Lung (tissue), 12 donors: ENCODE measurements around the gene HOXA4. TPM values are rescaled to one million over a fixed set of nuclear protein-coding genes. Genes with fewer than 3 reads are reported as not detected.

Source experiments
- ATAC-seq: fragments of 200-7000 bp; cut with Tn5 transposase; one replicate; pipeline ENCODE4 v1.9.1; 2020; ENCODE audit warnings: moderate number of reproducible peaks; ENCODE audit not compliant: insufficient read depth, low FRiP score
- DNase-seq, 3 donors: peaks; one replicate each; pipeline ENCODE4 v3.0.0-alpha.2; 2013 to 2017
- H3K27ac ChIP-seq, 2 donors: one replicate each; pipeline ENCODE4 v1.5.1; 2013; ENCODE audit warnings: mild to moderate bottlenecking in 2 of 2, moderate library complexity in 2 of 2, control low read depth in 1 of 2, inconsistent platforms in 1 of 2, low read depth in 1 of 2, low read length in 1 of 2
- H3K27me3 ChIP-seq, 3 donors: one replicate each; pipeline ENCODE4 v1.5.1; 2013; ENCODE audit warnings: low read length in 2 of 3; ENCODE audit not compliant: control insufficient read depth in 3 of 3, insufficient read depth in 3 of 3
- H3K36me3 ChIP-seq, 4 donors: one replicate each; pipeline ENCODE4 v1.5.1; 2013; ENCODE audit warnings: low read length in 4 of 4, mild to moderate bottlenecking in 1 of 4, moderate library complexity in 1 of 4; ENCODE audit not compliant: control insufficient read depth in 4 of 4, insufficient read depth in 4 of 4
- H3K4me1 ChIP-seq, 5 donors: one replicate each; pipeline ENCODE4 v1.5.1; 2013; ENCODE audit warnings: low read length in 5 of 5, mild to moderate bottlenecking in 2 of 5, moderate library complexity in 1 of 5; ENCODE audit not compliant: control insufficient read depth in 5 of 5, insufficient read depth in 5 of 5
- H3K4me3 ChIP-seq: one replicate; pipeline ENCODE4 v1.5.1; 2013; ENCODE audit warnings: mild to moderate bottlenecking, control low read depth, moderate library complexity
- H3K9ac ChIP-seq, 2 donors: one replicate each; pipeline ENCODE4 v1.5.1; 2013; ENCODE audit warnings: low read length in 2 of 2, control low read depth in 1 of 2; ENCODE audit not compliant: insufficient read depth in 1 of 2
- H3K9me3 ChIP-seq, 4 donors: one replicate each; pipeline ENCODE4 v1.5.1; 2013; ENCODE audit warnings: low read length in 3 of 4, mild to moderate bottlenecking in 1 of 4, moderate library complexity in 1 of 4; ENCODE audit not compliant: control insufficient read depth in 4 of 4, insufficient read depth in 3 of 4
- WGBS, 2 donors: extraction: QIAGEN DNeasy Blood & Tissue Kit; methylation state at CpG; one replicate each; pipeline ENCODE4 v1.1.7; 2013; 5-methylcytosine and 5-hydroxymethylcytosine counted together
- polyA plus RNA-seq, 2 donors: library from polyadenylated mRNA; stranded (reverse); fragments of 200-250 nt; gene quantifications; one replicate each; pipeline ENCODE4 v1.2.1, GENCODE V29; 2013
- total RNA-seq, 2 donors: library from RNA; depleted of rRNA in 1 of 2; stranded (reverse); fragments of >200 nt in 1 of 2; gene quantifications; one replicate each; pipeline ENCODE4 v1.2.1, GENCODE V29; 2014 to 2021
- TF ChIP-seq, protein P1 (sequence below): IDR thresholded peaks from 2 replicates; pipeline ENCODE4 v1.5.1; 2012; ENCODE audit warnings: mild to moderate bottlenecking; ENCODE audit errors: control extremely low read depth, extremely low read depth
- donor health status: control.
- donor health status: control.
- donor health status: Bipolar disorder and iron deficiency.
- donor health status: healthy.
- donor health status: DM: yes; HTN: yes; CAD: no.

HOXA4 gene
- total and polyA plus RNA-seq, 4 donors = 2.7 to 6.0 (median 4.1) TPM

DNA sequence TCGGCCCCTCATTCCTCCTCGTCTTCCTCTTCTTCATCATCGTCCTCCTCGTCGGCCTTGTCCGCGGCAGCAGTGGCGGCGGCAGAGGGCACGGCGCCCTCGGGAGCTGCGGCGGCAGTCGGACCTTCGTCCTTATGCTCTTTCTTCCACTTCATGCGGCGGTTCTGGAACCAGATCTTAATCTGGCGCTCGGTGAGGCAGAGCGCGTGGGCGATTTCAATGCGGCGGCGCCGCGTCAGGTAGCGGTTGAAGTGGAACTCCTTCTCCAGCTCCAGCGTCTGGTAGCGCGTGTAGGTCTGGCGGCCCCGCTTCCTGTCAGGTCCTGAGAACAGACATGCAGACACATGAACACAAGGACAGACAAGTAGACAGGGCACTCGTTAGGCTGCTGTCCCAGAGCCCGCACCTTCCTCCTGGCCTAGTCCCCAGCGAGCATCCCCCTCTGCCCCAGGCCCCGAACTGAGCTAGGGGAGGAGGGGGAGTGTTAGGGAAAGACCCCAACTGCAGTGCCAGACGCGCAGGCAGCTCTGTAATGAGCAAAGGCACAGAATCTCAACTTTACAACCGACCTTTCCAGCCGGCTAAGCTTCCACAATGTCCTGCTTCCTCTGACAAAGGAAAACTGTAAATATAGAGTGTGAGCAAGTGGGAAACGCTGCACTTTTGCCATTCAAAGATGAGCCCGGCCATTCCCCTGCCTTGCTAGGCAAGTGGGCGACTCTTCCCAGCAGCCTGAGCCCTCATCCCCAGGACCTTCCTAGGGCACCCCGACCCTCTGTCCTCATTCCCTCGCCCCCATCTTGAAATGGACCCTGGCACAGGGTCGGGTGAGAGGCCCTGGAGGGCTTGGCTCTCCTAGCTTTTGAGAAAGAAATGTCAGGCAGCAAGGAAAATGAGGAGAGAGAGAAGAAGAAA is 24.6 kb upstream of the HOXA4 start:
- ATAC-seq (no peak), DNase-seq (peak in 1 of 3 donors; percentile 35)
- 21 to 35% methylated on average over 48 of the region's 48 CpGs for WGBS, 2 donors
- TF ChIP-seq, protein P1, sequence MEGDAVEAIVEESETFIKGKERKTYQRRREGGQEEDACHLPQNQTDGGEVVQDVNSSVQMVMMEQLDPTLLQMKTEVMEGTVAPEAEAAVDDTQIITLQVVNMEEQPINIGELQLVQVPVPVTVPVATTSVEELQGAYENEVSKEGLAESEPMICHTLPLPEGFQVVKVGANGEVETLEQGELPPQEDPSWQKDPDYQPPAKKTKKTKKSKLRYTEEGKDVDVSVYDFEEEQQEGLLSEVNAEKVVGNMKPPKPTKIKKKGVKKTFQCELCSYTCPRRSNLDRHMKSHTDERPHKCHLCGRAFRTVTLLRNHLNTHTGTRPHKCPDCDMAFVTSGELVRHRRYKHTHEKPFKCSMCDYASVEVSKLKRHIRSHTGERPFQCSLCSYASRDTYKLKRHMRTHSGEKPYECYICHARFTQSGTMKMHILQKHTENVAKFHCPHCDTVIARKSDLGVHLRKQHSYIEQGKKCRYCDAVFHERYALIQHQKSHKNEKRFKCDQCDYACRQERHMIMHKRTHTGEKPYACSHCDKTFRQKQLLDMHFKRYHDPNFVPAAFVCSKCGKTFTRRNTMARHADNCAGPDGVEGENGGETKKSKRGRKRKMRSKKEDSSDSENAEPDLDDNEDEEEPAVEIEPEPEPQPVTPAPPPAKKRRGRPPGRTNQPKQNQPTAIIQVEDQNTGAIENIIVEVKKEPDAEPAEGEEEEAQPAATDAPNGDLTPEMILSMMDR = no peak
- Histone ChIP-seq H3K27ac (peak overlapping the region in 1 of 2 donors; percentile 21), H3K9me3 (no peaks in the 10 kb centered on the region), H3K4me1 (peaks cover 0 to 36% (median 4%) of the 10 kb centered on the region in 5 donors), H3K36me3 (no peaks in the 10 kb centered on the region), H3K9ac (peak overlapping the region in 1 of 2 donors; percentile 33), H3K4me3 (no peak overlapping the region), H3K27me3 (peaks cover 0 to 87% (median 59%) of the 10 kb centered on the region in 3 donors)

DNA sequence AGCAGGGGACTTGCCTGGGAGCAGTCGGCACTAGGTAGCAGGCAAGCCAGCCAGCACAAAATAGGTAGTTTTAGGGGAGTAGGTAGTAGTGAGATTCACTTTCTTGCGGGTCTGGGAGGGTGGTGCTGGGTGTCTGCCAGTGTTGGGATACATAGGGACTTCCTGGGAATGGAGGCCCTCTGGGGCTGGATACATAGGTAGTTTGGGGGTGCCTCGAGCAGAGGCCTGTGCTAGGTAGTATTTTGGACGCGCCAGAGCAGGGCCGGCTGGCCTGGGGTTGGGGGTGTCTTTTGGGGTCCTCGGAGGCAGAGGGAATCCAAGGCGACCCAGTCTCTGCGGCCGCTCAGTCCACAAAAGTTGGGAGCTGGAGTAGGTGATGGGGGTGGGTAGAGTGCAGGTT is 23.8 kb upstream of the HOXA4 start:
- WGBS, 2 donors = 64 to 65% methylated on average over 10 of the region's 10 CpGs
- Histone ChIP-seq H3K27ac (no peak overlapping the region), H3K36me3 (no peaks in the 10 kb centered on the region), H3K4me3 (no peak overlapping the region), H3K4me1 (peaks cover 0 to 43% (median 4%) of the 10 kb centered on the region in 5 donors), H3K9ac (no peak overlapping the region), H3K27me3 (peaks cover 0 to 82% (median 51%) of the 10 kb centered on the region in 3 donors), H3K9me3 (no peaks in the 10 kb centered on the region)
- ATAC-seq = no peak
- TF ChIP-seq, protein P1 = no peak
- DNase-seq = no peak

DNA sequence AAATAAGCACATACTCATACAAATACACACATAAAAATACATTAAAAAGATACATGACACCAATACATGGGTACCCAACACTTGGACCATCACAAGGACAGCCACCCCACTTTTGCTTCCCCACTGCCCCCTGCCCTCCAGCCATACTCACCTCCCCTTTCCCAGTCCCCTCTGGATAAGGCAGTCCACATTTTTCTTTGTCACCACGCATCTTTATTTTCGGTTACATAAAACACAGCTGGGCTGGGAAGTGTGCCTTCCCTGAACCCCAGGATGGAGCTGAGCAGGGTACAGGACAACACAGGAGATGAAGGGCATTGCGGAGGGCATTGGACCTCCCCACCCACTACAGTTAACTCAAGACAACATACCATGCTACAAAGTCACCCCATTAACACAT is 23.0 kb upstream of the HOXA4 start:
- Histone ChIP-seq H3K9ac (no peak overlapping the region), H3K4me3 (no peak overlapping the region), H3K9me3 (peaks cover 0 to under 1% (median 0%) of the 10 kb centered on the region in 4 donors), H3K27me3 (peaks cover 0 to 82% (median 48%) of the 10 kb centered on the region in 3 donors), H3K36me3 (no peaks in the 10 kb centered on the region), H3K4me1 (peaks cover 0 to 50% (median 4%) of the 10 kb centered on the region in 5 donors), H3K27ac (no peak overlapping the region)
- TF ChIP-seq, protein P1 = no peak
- 70 to 80% methylated on average over 3 of the region's 3 CpGs for WGBS, 2 donors
- DNase-seq = no peak
- no peak for ATAC-seq
